Measurements from ENCODE around the gene LAMA2. TPM values are rescaled to one million over a fixed set of nuclear protein-coding genes. Genes with fewer than 3 reads are reported as not detected.

The LAMA2 gene
- total RNA-seq, 2 experiments from 2014 or later: 0.69 to 1.5 TPM

DNA sequence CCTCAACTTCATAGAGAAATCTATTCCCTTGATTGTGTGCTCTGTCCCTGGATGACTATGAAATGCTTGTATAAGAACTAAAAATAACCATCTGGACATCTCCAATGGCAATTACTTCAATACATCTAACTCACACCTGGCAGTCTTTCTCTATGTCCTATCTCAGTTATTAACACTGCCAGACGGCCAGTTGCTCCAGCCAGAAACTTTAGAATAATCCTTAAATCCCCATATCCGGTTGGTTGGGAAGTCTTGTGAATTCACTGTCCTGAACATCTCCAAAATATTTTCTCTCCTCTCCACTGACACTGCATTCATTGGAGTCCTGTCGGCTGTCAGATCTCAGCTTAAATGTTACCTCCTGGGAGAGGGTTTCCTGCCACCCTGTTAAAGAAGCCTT lies 12.2 kb upstream of the LAMA2 start:
- Mint-ChIP-seq H3K36me3 (ENCODE audit: low read depth) (no peaks in the 10 kb centered on the region), H3K27ac (no peak overlapping the region), H3K9me3 (no peaks in the 10 kb centered on the region), H3K27me3 (peaks cover 5% of the 10 kb centered on the region), H3K4me1 (ENCODE audit: low read depth) (no peaks in the 10 kb centered on the region), H3K4me3 (no peak overlapping the region)
- DNase-seq: no peak
- CTCF ChIA-PET: no interaction called here
- no peak for ATAC-seq
- POLR2A ChIA-PET: no interaction called here
- intact Hi-C loops (cut with micrococcal nuclease): no loop called here
- TF ChIP-seq, protein P1, sequence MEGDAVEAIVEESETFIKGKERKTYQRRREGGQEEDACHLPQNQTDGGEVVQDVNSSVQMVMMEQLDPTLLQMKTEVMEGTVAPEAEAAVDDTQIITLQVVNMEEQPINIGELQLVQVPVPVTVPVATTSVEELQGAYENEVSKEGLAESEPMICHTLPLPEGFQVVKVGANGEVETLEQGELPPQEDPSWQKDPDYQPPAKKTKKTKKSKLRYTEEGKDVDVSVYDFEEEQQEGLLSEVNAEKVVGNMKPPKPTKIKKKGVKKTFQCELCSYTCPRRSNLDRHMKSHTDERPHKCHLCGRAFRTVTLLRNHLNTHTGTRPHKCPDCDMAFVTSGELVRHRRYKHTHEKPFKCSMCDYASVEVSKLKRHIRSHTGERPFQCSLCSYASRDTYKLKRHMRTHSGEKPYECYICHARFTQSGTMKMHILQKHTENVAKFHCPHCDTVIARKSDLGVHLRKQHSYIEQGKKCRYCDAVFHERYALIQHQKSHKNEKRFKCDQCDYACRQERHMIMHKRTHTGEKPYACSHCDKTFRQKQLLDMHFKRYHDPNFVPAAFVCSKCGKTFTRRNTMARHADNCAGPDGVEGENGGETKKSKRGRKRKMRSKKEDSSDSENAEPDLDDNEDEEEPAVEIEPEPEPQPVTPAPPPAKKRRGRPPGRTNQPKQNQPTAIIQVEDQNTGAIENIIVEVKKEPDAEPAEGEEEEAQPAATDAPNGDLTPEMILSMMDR (IDR thresholded peaks at IDR 0.05): no peak

DNA sequence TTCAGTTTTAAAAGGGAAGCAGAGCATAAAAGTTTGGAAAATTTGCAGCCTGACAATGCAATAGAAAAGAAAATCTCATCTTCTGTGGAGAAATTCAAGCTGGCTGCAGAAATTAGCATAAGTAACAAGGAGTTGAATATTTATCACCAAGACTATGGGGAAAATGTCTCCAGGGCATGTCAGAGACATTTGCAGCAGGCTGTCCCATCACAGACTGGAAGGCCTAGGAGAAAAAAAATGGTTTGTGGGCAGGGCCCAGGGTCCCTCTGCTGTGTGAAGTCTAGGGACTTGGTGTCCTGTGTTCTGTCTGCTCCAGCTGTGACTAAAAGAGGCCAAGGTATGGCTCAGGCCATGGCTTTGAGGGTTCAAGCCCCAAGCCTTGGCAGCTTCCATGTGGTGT lies 8.1 kb upstream of the LAMA2 start:
- CTCF ChIA-PET: no interaction called here
- no peak overlapping the region for H3K27ac Mint-ChIP-seq
- no peak for DNase-seq
- TF ChIP-seq, protein P1 (IDR thresholded peaks at IDR 0.05): no peak
- POLR2A ChIA-PET: no interaction called here
- no peak overlapping the region for H3K4me3 Mint-ChIP-seq
- ATAC-seq: no peak
- H3K27me3 Mint-ChIP-seq: peaks cover 8% of the 10 kb centered on the region
- no peaks in the 10 kb centered on the region for H3K4me1 Mint-ChIP-seq (ENCODE audit: low read depth)
- H3K36me3 Mint-ChIP-seq (ENCODE audit: low read depth): no peaks in the 10 kb centered on the region
- H3K9me3 Mint-ChIP-seq: no peaks in the 10 kb centered on the region
- intact Hi-C loops (cut with micrococcal nuclease): no loop called here

DNA sequence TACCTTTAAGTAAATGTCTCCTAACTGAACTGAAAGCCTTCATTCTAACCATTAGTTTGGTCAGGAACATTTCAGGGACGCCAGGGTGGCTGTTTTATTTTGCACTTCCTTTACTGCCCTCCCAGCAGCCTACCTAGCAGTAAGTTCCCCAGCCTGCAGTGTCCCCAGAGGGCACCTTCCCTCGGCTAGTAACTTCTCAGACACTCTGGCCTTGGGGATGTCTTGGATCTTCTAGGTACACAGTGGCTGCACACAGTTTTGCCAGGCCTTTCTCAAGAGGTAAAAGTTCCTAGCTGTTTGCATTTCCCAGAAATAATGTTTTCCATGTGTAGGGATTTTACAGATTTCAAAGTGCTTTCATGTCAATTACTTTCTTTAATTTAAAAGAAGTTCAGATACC lies 378 bp upstream of the LAMA2 start:
- no peak overlapping the region for H3K4me3 Mint-ChIP-seq
- H3K4me1 Mint-ChIP-seq (ENCODE audit: low read depth): peaks cover 4% of the 10 kb centered on the region
- peaks cover 20% of the 10 kb centered on the region for H3K27me3 Mint-ChIP-seq
- no peak overlapping the region for H3K27ac Mint-ChIP-seq
- POLR2A ChIA-PET: no interaction called here
- ATAC-seq (no peak), DNase-seq (no peak)
- no peaks in the 10 kb centered on the region for H3K9me3 Mint-ChIP-seq
- TF ChIP-seq, protein P1 (IDR thresholded peaks at IDR 0.05): no peak
- CTCF ChIA-PET: no interaction called here
- no peaks in the 10 kb centered on the region for H3K36me3 Mint-ChIP-seq (ENCODE audit: low read depth)
- intact Hi-C loops (cut with micrococcal nuclease): no loop called here

DNA sequence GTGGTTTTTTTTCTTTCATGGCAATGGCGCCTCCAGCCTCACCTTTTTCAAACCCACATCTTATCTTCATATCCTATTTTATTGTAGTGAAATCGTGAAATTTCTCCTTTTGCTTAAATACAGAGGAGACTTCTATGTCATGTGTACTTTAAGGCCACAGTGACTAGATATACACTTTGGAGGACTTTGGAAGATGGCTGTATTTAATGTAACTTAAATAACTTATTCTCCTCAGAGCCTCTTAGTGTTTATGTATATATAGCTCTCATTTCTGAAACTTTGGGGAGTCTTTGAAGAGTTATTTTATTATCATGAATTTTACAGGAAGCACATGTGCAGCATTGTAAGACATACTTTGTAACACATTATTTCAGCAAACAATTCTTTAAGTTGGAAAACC lies 968 bp downstream of the LAMA2 start:
- no peak overlapping the region for H3K4me3 Mint-ChIP-seq
- H3K9me3 Mint-ChIP-seq: no peaks in the 10 kb centered on the region
- no peak overlapping the region for H3K27ac Mint-ChIP-seq
- TF ChIP-seq, protein P1 (IDR thresholded peaks at IDR 0.05): no peak
- ChIA-PET CTCF (no interaction called here), POLR2A (no interaction called here)
- DNase-seq: no peak
- intact Hi-C loops (cut with micrococcal nuclease): no loop called here
- peaks cover 24% of the 10 kb centered on the region for H3K27me3 Mint-ChIP-seq
- H3K36me3 Mint-ChIP-seq (ENCODE audit: low read depth): no peaks in the 10 kb centered on the region
- ATAC-seq: no peak
- H3K4me1 Mint-ChIP-seq (ENCODE audit: low read depth): peaks cover 4% of the 10 kb centered on the region

- ChIA-PET CTCF (interaction anchor here (1.2 kb wide), 1 partner anchor 9 kb away, joined by 3 read pairs; no protein-coding TSS in a partner anchor), POLR2A (no interaction called here)
- no peak for DNase-seq
- Mint-ChIP-seq H3K36me3 (ENCODE audit: low read depth) (no peaks in the 10 kb centered on the region), H3K4me3 (no peak overlapping the region), H3K27ac (no peak overlapping the region), H3K4me1 (ENCODE audit: low read depth) (peaks cover 4% of the 10 kb centered on the region), H3K9me3 (no peaks in the 10 kb centered on the region), H3K27me3 (peaks cover 24% of the 10 kb centered on the region)
- intact Hi-C loops (cut with micrococcal nuclease): no loop called here
- ATAC-seq: no peak
- TF ChIP-seq, protein P1 (IDR thresholded peaks at IDR 0.05): no peak
Observed at GRCh38 chr6:128885381-128885780, 2.4 kb downstream of the LAMA2 start.

Measured in activated CD8-positive, alpha-beta T cell treated with anti-CD3 and anti-CD28 coated beads for 36 hours (primary cell).